Stomach smooth muscle (tissue), 2 donors: ENCODE results near the gene TAPT1.

ENCODE experiments used
- H3K27ac ChIP-seq: one replicate; pipeline ENCODE4 v1.7.0; 2013; ENCODE audit warnings: mild to moderate bottlenecking, low read length, inconsistent platforms
- H3K27me3 ChIP-seq, 2 donors: one replicate each; pipeline ENCODE4 v1.7.0; 2013; ENCODE audit warnings: low read length in 2 of 2; ENCODE audit not compliant: insufficient read depth in 2 of 2, control insufficient read depth in 1 of 2
- H3K36me3 ChIP-seq, 2 donors: one replicate each; pipeline ENCODE4 v1.7.0; 2013; ENCODE audit warnings: low read length in 2 of 2; ENCODE audit not compliant: control insufficient read depth in 2 of 2, insufficient read depth in 2 of 2
- H3K4me1 ChIP-seq: one replicate; pipeline ENCODE4 v1.7.0; 2013; ENCODE audit warnings: low read length; ENCODE audit not compliant: control insufficient read depth, insufficient read depth
- H3K4me3 ChIP-seq, 2 donors: one replicate each; pipeline ENCODE4 v1.7.0; 2013; ENCODE audit warnings: low read length in 2 of 2
- H3K9ac ChIP-seq, 2 donors: one replicate each; pipeline ENCODE4 v1.7.0; 2013; ENCODE audit warnings: low read length in 2 of 2, mild to moderate bottlenecking in 1 of 2
- H3K9me3 ChIP-seq, 2 donors: one replicate each; pipeline ENCODE4 v1.7.0; 2013; ENCODE audit warnings: low read length in 2 of 2; ENCODE audit not compliant: control insufficient read depth in 2 of 2
- donor health status: healthy.
- donor health status: Pancreatic carcinoma.

TAPT1 gene

DNA sequence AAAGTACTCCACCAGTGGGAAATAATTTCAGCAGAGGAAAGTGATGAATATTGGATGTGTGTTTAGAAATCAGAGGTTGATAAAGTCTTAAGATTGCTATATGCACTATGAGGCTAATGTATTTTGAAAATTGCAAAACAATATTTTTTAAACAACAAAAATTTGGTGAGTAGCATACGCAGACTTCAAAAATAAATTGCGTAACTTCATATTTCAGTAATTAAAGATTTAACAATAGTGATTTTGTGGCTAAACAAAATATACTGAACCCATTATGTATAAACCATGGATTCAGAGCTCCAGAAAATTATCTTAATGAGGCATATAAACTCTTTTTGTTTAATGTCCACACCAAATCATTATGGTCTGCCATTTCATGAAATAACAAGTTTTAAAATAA is 3.3 kb upstream of the TAPT1 start:
- H3K4me3 ChIP-seq, result no peak overlapping the region
- H3K27ac ChIP-seq, result no peak overlapping the region
- H3K36me3 ChIP-seq, result no peaks in the 10 kb centered on the region
- H3K27me3 ChIP-seq, result no peaks in the 10 kb centered on the region
- H3K4me1 ChIP-seq, result no peaks in the 10 kb centered on the region
- H3K9me3 ChIP-seq, result no peaks in the 10 kb centered on the region
- H3K9ac ChIP-seq, result no peak overlapping the region

DNA sequence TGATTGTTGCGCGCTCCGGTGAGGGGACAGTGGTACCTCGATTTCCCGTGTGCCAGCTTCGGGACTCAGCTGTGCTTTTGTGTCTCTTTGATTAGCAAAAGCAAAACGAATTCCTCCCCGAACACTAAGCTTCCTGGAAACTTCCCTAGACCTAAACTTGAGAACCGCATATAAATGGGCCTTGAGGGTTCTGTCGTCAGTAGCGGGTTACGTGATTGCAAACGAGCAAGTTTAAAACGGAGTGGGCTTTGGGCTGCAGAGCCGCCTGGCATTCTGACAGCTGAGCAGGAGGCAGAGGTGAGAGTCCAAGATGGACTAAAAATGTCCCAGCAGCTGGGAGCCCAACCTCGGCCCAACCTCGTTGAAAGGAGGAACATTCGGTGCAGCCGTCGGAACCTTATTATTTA is 1.2 kb upstream of the TAPT1 start:
- Histone ChIP-seq H3K4me3 (peak overlapping the region; percentile 82 to 93), H3K9me3 (no peaks in the 10 kb centered on the region), H3K27me3 (no peaks in the 10 kb centered on the region), H3K4me1 (peaks cover 14% of the 10 kb centered on the region), H3K27ac (peak overlapping the region; percentile 89), H3K36me3 (no peaks in the 10 kb centered on the region), H3K9ac (peak overlapping the region; percentile 81 to 91)

DNA sequence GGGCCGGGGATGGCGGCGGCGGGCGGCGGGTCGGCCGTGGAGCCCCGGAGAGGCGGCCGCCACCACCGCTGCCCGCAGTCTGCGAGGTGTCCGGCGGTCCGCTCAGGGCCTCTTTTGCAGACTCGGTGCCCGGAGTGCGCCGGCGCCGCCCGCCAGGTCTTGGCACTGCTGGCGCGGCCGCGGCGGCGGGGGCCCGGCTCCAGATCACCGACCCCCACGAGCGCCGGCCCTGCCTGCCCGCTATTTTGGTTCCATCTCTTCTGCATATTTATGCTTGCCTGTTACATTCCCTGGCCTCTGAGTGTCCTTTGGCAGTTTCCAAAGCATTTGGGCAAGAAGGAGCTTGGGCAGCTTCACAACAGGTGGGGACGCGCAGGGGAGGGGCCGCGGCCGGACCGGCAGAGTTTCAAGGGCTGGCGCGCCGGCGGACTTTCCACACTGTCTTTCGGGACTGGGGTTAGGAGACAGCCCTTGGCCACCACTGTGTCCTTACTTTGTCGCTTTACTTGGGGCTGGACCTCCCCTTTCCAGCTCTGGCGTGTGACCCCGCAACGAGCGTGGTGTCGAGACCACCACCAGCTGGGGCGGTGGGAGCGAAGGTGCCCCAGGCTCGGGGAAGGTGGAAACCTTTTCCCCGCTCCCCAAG is 668 bp upstream of the TAPT1 start:
- H3K9ac ChIP-seq, result peak overlapping the region; percentile 81 to 91
- no peaks in the 10 kb centered on the region for H3K36me3 ChIP-seq
- H3K4me1 ChIP-seq, result peaks cover 14% of the 10 kb centered on the region
- H3K27ac ChIP-seq, result peak overlapping the region; percentile 89
- no peaks in the 10 kb centered on the region for H3K9me3 ChIP-seq
- peak overlapping the region; percentile 82 to 93 for H3K4me3 ChIP-seq
- H3K27me3 ChIP-seq, result no peaks in the 10 kb centered on the region

DNA sequence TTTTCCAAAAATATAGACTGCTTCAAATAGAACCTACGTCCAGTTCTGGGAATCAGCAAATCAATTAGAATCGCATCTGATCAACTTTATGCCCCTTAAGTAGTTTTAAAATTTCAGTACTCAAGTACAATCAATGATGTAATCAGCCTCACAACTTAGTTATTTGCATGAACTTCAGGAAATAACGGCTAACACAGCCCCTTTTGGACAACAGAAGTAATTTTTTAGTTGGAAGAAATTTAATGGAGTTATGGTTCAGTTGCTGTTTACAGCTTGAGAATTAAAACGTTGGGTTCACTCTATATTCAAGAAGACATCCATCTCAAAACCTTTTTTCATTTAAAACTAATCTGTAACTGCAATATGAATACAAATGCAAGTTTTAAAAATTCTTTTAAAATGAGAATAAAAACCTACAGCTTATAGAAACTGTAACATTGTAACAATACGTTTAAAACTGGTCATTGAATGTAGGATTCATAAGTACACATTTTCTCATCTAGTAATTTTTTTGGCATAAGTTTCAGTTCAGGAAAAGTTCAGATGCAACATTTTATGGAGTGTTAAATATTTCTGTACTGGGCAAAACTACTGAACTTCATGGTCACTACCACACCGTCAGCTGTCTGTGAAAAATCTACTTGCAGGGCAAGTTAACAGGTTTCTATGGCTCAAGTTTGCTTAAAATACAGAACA is 956 bp downstream of the TAPT1 start:
- Histone ChIP-seq H3K4me1 (peaks cover 14% of the 10 kb centered on the region), H3K36me3 (no peaks in the 10 kb centered on the region), H3K9ac (peak overlapping the region; percentile 69 to 82), H3K27me3 (no peaks in the 10 kb centered on the region), H3K9me3 (no peaks in the 10 kb centered on the region), H3K4me3 (peak overlapping the region; percentile 60 to 83), H3K27ac (peak overlapping the region; percentile 25)

DNA sequence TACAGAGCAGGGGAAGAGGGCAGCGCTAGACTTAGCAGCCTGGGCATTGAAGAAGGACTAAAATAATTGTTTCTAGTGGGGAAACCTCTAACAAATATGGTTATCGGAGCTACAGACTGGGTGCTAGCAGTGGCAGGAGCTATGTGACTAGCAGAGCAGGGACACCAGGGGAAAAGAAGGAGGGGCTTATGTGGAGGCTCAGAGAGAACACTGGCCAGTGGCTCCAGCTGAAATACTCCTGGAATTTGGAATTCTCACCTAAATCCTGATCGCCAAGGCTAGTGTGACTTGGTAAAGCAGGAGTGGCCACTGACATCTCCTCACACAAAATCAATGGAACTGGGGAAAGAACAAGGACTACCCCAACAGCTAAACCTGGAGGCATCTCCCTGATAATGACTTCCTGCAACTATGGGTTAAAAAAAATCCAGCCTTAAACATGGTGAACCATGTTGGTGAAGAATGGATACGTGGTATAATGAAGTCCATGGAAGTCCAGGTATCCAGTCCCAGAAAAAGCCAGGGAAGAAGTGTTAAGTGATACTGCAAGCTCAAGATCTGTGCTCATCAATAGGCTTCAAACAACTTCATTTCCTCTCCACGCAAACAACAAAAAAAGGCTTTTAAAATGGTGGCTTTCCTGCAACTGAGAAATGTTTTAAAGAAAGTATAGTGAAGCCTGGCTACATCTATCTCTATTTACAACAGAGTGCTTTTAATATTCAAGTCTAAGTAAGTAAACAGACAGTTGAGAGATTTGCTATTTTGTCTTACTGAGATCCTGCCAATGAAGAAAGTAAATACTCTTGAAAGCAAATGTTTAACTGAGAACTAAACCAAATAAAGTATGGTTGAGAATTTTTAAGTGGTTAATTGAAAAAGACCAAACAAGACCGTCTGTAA is 1.8 kb downstream of the TAPT1 start:
- Histone ChIP-seq H3K9ac (peak overlapping the region in 1 of 2 donors; percentile 69), H3K27ac (no peak overlapping the region), H3K9me3 (no peaks in the 10 kb centered on the region), H3K36me3 (no peaks in the 10 kb centered on the region), H3K4me3 (peak overlapping the region; percentile 60 to 83), H3K4me1 (peaks cover 14% of the 10 kb centered on the region), H3K27me3 (no peaks in the 10 kb centered on the region)

DNA sequence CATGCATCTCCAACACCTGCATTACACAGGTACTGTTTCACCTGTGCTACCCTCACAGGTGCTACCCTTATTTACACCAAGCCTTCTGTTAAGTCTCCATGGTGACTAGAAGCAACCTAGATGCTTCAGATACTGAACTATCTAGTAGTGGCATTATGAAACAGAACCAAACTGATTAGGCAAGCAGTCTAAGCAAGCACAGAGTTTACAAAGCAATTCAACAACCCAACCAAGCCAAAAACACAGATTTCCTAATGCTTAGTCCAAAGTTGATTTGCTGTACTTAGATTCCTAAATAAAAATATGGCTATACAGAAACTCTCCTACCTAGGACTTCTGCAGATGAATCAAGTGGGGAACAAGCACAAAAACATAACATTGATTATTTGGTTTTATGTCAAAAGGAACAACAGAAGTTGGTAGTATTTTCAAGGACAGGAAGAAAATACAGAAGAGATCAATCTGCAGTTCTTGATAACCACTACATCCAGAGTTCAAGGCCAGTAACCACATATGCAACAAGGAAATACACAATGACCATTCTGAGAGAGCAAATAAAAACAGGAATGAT is 3.2 kb downstream of the TAPT1 start:
- Histone ChIP-seq H3K27ac (no peak overlapping the region), H3K4me1 (peaks cover 14% of the 10 kb centered on the region)

DNA sequence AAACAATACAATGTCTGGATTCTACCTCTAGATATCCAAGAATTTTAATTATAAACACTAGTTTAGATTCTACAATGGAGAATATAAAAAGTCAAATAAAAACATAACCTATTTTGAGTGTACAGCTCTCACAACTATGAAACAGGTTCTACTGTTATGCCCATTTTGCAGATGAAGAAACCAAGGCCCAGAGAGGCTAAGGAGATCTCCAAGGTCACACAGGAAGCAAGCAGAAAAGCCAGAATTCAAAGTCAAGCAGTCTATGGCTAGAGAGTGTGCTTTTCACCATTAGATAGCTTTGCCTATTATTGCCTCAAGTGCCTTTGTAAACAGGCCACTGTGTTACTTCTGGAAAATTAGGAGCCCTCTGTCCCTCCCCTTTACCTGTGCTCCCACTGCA is 7.3 kb downstream of the TAPT1 start:
- Histone ChIP-seq H3K9ac (no peak overlapping the region), H3K36me3 (no peaks in the 10 kb centered on the region), H3K9me3 (no peaks in the 10 kb centered on the region), H3K4me1 (peaks cover 9% of the 10 kb centered on the region), H3K27ac (no peak overlapping the region), H3K27me3 (no peaks in the 10 kb centered on the region), H3K4me3 (no peak overlapping the region)

More for the DNA sequence above, 3.2 kb downstream of the TAPT1 start:
- H3K9ac ChIP-seq, result no peak overlapping the region
- H3K27me3 ChIP-seq, result no peaks in the 10 kb centered on the region
- no peak overlapping the region for H3K4me3 ChIP-seq
- no peaks in the 10 kb centered on the region for H3K36me3 ChIP-seq
- H3K9me3 ChIP-seq, result no peaks in the 10 kb centered on the region

DNA sequence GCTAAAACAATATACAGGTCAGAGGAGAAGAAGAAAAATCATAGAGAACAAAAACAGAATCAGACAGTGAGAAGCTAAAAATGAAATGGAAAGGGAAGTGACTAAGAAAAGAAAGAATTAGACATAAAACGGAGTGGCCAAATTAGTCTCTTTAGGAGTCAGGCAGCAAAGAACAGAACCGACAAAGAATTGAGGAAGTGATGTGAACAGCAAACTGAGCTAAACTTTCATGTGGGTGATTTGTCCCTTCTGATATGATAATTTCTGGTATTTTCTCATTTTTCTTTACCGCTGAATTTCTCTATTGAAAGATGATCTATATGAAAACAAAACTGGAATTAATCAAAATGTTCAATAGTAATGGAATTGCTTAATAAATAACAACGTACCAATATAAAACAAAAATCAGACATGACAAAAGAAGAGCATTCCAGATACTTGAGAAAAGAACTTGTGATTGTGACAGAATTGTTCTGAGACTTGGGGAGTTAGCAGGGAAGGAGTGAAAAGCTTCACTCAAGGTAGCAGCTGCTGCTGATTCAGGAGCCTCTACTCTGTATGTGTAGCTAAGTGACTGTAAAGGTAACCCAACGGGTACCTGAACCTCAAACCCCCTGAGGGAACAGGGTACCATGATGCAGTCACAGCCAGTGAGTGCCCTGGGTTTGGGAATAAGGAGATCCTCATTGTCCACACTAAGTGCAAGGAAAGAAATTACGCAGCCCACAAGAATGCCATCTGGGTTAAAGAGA is 8.8 kb downstream of the TAPT1 start:
- Histone ChIP-seq H3K4me3 (no peak overlapping the region), H3K27me3 (no peaks in the 10 kb centered on the region), H3K4me1 (peaks cover under 1% of the 10 kb centered on the region), H3K9ac (no peak overlapping the region), H3K36me3 (peaks cover 0 to 3% of the 10 kb centered on the region in 2 donors), H3K9me3 (no peaks in the 10 kb centered on the region), H3K27ac (no peak overlapping the region)

DNA sequence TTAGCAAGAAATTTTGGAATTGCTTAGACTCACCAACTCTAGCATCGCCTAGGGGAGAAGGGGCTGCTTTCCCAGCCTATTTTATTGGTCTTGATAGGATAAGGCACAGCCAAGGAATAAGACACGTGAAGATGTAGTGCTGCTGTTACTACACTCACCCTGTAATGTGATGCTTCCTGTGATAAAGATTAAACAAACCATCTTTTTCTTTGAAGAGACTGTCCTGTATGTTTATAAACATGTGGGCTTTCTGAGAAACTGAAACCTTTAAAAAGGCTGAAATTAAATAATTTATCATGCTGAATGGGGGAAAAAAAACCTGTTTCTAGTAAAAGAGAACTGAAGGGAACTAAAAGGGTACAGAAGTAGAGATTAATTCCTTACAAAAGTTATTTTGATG is 13.2 kb downstream of the TAPT1 start:
- Histone ChIP-seq H3K27ac (no peak overlapping the region), H3K4me3 (no peak overlapping the region), H3K27me3 (no peaks in the 10 kb centered on the region), H3K36me3 (peaks cover 2 to 7% of the 10 kb centered on the region in 2 donors), H3K4me1 (no peaks in the 10 kb centered on the region), H3K9ac (no peak overlapping the region), H3K9me3 (no peaks in the 10 kb centered on the region)
